ENCODE measurements around the gene MTA3. TPM values are rescaled to one million over a fixed set of nuclear protein-coding genes. Genes with fewer than 3 reads are reported as not detected.

Gene MTA3
- total and polyA plus RNA-seq, 9 of the 15 experiments (the other 6 are each of a cell fraction or from before 2014, with no cell fraction given) = 12.4 to 39.6 (median 23.5) TPM

DNA sequence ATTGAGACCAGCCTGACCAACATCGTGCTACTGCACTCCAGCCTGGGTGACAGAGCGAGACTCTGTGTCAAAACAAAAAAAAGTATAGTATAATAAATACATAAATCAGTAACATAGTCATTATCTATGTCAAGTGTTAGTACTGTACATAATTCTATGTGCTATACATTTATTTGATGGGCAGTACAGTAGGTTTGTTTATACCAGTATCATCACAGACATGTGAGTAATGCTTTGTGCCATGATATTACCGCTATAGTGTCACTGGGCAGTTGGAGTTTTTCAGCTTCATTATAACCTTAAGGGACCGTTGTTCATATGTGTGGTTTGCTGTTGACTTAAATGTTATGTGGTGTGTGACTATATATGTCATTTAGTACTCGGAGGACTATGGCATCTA is 24.9 kb downstream of the MTA3 start (continued):
- TF ChIP-seq, protein P1, sequence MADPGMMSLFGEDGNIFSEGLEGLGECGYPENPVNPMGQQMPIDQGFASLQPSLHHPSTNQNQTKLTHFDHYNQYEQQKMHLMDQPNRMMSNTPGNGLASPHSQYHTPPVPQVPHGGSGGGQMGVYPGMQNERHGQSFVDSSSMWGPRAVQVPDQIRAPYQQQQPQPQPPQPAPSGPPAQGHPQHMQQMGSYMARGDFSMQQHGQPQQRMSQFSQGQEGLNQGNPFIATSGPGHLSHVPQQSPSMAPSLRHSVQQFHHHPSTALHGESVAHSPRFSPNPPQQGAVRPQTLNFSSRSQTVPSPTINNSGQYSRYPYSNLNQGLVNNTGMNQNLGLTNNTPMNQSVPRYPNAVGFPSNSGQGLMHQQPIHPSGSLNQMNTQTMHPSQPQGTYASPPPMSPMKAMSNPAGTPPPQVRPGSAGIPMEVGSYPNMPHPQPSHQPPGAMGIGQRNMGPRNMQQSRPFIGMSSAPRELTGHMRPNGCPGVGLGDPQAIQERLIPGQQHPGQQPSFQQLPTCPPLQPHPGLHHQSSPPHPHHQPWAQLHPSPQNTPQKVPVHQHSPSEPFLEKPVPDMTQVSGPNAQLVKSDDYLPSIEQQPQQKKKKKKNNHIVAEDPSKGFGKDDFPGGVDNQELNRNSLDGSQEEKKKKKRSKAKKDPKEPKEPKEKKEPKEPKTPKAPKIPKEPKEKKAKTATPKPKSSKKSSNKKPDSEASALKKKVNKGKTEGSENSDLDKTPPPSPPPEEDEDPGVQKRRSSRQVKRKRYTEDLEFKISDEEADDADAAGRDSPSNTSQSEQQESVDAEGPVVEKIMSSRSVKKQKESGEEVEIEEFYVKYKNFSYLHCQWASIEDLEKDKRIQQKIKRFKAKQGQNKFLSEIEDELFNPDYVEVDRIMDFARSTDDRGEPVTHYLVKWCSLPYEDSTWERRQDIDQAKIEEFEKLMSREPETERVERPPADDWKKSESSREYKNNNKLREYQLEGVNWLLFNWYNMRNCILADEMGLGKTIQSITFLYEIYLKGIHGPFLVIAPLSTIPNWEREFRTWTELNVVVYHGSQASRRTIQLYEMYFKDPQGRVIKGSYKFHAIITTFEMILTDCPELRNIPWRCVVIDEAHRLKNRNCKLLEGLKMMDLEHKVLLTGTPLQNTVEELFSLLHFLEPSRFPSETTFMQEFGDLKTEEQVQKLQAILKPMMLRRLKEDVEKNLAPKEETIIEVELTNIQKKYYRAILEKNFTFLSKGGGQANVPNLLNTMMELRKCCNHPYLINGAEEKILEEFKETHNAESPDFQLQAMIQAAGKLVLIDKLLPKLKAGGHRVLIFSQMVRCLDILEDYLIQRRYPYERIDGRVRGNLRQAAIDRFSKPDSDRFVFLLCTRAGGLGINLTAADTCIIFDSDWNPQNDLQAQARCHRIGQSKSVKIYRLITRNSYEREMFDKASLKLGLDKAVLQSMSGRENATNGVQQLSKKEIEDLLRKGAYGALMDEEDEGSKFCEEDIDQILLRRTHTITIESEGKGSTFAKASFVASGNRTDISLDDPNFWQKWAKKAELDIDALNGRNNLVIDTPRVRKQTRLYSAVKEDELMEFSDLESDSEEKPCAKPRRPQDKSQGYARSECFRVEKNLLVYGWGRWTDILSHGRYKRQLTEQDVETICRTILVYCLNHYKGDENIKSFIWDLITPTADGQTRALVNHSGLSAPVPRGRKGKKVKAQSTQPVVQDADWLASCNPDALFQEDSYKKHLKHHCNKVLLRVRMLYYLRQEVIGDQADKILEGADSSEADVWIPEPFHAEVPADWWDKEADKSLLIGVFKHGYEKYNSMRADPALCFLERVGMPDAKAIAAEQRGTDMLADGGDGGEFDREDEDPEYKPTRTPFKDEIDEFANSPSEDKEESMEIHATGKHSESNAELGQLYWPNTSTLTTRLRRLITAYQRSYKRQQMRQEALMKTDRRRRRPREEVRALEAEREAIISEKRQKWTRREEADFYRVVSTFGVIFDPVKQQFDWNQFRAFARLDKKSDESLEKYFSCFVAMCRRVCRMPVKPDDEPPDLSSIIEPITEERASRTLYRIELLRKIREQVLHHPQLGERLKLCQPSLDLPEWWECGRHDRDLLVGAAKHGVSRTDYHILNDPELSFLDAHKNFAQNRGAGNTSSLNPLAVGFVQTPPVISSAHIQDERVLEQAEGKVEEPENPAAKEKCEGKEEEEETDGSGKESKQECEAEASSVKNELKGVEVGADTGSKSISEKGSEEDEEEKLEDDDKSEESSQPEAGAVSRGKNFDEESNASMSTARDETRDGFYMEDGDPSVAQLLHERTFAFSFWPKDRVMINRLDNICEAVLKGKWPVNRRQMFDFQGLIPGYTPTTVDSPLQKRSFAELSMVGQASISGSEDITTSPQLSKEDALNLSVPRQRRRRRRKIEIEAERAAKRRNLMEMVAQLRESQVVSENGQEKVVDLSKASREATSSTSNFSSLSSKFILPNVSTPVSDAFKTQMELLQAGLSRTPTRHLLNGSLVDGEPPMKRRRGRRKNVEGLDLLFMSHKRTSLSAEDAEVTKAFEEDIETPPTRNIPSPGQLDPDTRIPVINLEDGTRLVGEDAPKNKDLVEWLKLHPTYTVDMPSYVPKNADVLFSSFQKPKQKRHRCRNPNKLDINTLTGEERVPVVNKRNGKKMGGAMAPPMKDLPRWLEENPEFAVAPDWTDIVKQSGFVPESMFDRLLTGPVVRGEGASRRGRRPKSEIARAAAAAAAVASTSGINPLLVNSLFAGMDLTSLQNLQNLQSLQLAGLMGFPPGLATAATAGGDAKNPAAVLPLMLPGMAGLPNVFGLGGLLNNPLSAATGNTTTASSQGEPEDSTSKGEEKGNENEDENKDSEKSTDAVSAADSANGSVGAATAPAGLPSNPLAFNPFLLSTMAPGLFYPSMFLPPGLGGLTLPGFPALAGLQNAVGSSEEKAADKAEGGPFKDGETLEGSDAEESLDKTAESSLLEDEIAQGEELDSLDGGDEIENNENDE (IDR thresholded peaks at IDR 0.05; ENCODE audit: low read depth, low read length) = no peak
- no peak for TF ChIP-seq TAF15 (IDR thresholded peaks at IDR 0.05; ENCODE audit: low read depth, low read length)
- TF ChIP-seq PHB2 (IDR thresholded peaks at IDR 0.05; ENCODE audit: low read depth) = no peak
- no peak for TF ChIP-seq TAL1 (IDR thresholded peaks at IDR 0.05)

Data from K562 (cell line).